Activated CD8-positive, alpha-beta T cell treated with anti-CD3 and anti-CD28 coated beads for 36 hours (primary cell): ENCODE data around the gene LNPEP. TPM values are rescaled to one million over a fixed set of nuclear protein-coding genes. Genes with fewer than 3 reads are reported as not detected.

Experiments used
- ATAC-seq: fragments of 200-7000 bp; cut with Tn5 transposase; one replicate; pipeline ENCODE4 v1.10.0; 2021; ENCODE audit warnings: mild to moderate bottlenecking, moderate library complexity
- CTCF ChIA-PET: fragments of 350-600 bp; sonication (Branson Sonifier 250); formaldehyde crosslinking; loops from one replicate; lab custom pipeline; 2021; ENCODE audit warnings: antibody characterized with exemption; lab: Charles Lee
- POLR2A ChIA-PET: fragments of 350-600 bp; sonication (Branson Sonifier 250); formaldehyde crosslinking; loops from one replicate; lab custom pipeline; 2021; ENCODE audit warnings: antibody characterized with exemption; lab: Charles Lee
- DNase-seq: peaks from one replicate; pipeline ENCODE4 v3.0.0-alpha.2; 2020
- H3K27ac Mint-ChIP-seq: one replicate; pipeline ENCODE4 v1.8.0; 2021; ENCODE audit warnings: mild to moderate bottlenecking, mixed read lengths
- H3K27me3 Mint-ChIP-seq: one replicate; pipeline ENCODE4 v1.8.0; 2021; ENCODE audit warnings: mixed read lengths
- H3K36me3 Mint-ChIP-seq: one replicate; pipeline ENCODE4 v1.8.0; 2021; ENCODE audit warnings: low read depth, mixed read lengths
- H3K4me1 Mint-ChIP-seq: one replicate; pipeline ENCODE4 v1.8.0; 2021; ENCODE audit warnings: low read depth, mixed read lengths
- H3K4me3 Mint-ChIP-seq: one replicate; pipeline ENCODE4 v1.8.0; 2021; ENCODE audit warnings: mild to moderate bottlenecking, moderate library complexity, mixed read lengths
- H3K9me3 Mint-ChIP-seq: one replicate; pipeline ENCODE4 v1.8.0; 2021; ENCODE audit warnings: mixed read lengths
- intact Hi-C: fragments of 100-400 bp; cut with micrococcal nuclease; formaldehyde crosslinking; loops from one replicate; pipeline ENCODE4 v1.10.0; 2022
- total RNA-seq, 2 experiments: library from RNA; stranded (reverse); gene quantifications; one replicate each; pipeline ENCODE4 v1.2.3, GENCODE V29; 2021
- TF ChIP-seq, protein P1 (sequence below): fragments of 200-600 bp; IDR thresholded peaks from one replicate; pipeline ENCODE4 v1.8.0; 2022; ENCODE audit warnings: antibody characterized with exemption, mild to moderate bottlenecking

The LNPEP gene
- total RNA-seq, 2 experiments from 2014 or later = 51.2 to 53.7 TPM

DNA sequence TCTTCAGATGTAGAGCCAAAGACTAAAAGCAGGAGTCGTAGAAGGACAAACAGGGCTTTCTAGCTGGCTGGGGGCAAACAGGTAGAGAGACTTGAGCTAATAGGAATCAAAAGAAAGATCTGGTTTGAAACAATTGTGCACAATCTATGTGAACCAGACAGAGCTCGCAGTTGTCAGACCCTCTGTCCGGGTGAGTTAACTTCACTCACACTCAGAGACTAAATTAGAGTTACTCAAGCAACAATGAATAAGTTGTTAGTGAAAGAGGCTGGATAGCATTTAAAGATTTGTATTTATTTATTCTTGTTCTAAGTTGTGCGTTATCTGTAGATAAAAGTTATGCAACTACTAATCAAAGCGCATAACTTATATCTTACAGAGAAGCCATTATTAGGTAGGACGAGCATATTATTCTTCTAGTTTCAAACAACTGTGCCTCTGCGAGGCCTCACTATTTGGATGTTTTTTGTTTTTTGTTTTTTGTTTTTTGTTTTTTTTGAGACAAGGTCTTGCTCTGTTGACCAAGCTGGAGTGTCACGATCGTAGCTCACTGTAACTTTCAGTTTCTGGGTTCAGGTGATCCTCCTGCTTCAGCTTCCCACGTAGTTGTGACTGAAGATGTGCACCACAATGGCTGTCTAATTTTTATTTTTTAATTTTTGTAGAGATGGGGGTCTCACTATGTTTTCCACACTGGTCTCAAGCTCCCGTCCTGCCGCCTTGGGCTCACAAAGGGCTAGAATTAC is 13.2 kb upstream of the LNPEP start:
- ATAC-seq (no peak), DNase-seq (no peak)
- Mint-ChIP-seq H3K4me3 (no peak overlapping the region), H3K27me3 (no peaks in the 10 kb centered on the region), H3K27ac (peak overlapping the region; percentile 11), H3K9me3 (no peaks in the 10 kb centered on the region), H3K36me3 (peaks cover 26% of the 10 kb centered on the region), H3K4me1 (peaks cover 62% of the 10 kb centered on the region)
- CTCF ChIA-PET = interaction anchor here (2.1 kb wide), 1 partner anchor 54 kb away, joined by 10 read pairs; no protein-coding TSS in a partner anchor
- intact Hi-C loops = no loop called here
- POLR2A ChIA-PET = interaction anchor here (1.0 to 1.1 kb wide), 2 partner anchors 26 to 29 kb away, joined by 3 read pairs; no protein-coding TSS in a partner anchor
- TF ChIP-seq, protein P1, sequence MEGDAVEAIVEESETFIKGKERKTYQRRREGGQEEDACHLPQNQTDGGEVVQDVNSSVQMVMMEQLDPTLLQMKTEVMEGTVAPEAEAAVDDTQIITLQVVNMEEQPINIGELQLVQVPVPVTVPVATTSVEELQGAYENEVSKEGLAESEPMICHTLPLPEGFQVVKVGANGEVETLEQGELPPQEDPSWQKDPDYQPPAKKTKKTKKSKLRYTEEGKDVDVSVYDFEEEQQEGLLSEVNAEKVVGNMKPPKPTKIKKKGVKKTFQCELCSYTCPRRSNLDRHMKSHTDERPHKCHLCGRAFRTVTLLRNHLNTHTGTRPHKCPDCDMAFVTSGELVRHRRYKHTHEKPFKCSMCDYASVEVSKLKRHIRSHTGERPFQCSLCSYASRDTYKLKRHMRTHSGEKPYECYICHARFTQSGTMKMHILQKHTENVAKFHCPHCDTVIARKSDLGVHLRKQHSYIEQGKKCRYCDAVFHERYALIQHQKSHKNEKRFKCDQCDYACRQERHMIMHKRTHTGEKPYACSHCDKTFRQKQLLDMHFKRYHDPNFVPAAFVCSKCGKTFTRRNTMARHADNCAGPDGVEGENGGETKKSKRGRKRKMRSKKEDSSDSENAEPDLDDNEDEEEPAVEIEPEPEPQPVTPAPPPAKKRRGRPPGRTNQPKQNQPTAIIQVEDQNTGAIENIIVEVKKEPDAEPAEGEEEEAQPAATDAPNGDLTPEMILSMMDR = no peak

DNA sequence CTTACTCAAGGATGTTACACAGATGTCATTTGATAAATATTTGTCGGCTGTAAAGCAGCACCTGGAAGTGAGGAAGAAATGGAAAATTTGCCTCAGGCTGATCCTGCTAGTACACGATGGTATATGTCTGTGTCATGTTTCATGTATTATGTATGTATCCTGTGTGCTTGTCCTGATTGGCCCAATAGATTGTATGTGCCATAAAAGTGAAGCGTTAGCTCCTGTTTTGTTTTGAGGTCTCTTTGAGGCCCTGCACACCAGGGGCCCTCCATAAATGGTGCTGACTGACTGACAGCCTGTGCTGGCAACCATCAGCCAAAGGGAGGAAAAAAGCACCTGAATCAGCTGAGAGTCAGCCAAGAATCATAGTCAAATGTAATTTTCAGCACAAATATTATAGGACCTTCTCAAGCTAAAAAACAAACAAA is 11.8 kb upstream of the LNPEP start:
- ChIA-PET POLR2A (interaction anchor here (0.6 to 1.2 kb wide), 5 partner anchors 9 to 48 kb away, joined by 3 to 4 read pairs (median 3); partner anchors contain the start of gene ERAP2), CTCF (interaction anchor here (0.6 to 2.1 kb wide), 6 partner anchors 33 to 252 kb away, joined by 3 to 10 read pairs (median 3); partner anchors contain the start of gene LIX1)
- intact Hi-C loops = no loop called here
- H3K4me1 Mint-ChIP-seq = peaks cover 61% of the 10 kb centered on the region
- no peak overlapping the region for H3K4me3 Mint-ChIP-seq
- H3K27me3 Mint-ChIP-seq = no peaks in the 10 kb centered on the region
- H3K27ac Mint-ChIP-seq = peak overlapping the region; percentile 83
- DNase-seq (peak; percentile 41), ATAC-seq (peak; percentile 68)
- peaks cover 21% of the 10 kb centered on the region for H3K36me3 Mint-ChIP-seq
- no peaks in the 10 kb centered on the region for H3K9me3 Mint-ChIP-seq
- TF ChIP-seq, protein P1 = no peak

DNA sequence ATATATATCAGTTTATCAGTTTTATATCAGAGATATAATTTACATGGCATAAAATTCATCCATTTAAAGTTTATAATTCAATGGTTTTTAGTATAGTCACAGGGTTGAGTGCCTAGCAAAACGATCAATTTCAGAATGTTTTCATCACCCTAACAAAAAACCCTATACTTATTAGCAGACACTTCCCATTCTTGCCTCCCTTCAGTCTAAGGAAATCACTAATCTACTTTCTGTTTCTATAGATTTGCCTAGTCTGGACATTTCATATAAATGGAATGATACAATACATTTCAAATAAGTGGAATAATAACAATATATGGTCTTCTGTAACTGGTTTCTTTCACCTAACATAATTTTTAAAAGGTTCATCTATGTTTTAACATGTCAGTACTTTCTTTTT is 9.6 kb upstream of the LNPEP start:
- Mint-ChIP-seq H3K36me3 (peaks cover 17% of the 10 kb centered on the region), H3K27ac (no peak overlapping the region), H3K9me3 (no peaks in the 10 kb centered on the region), H3K4me3 (no peak overlapping the region), H3K27me3 (no peaks in the 10 kb centered on the region), H3K4me1 (peaks cover 59% of the 10 kb centered on the region)
- intact Hi-C loops = no loop called here
- ATAC-seq (no peak), DNase-seq (no peak)
- POLR2A ChIA-PET = no interaction called here
- CTCF ChIA-PET = no interaction called here
- TF ChIP-seq, protein P1 = no peak

DNA sequence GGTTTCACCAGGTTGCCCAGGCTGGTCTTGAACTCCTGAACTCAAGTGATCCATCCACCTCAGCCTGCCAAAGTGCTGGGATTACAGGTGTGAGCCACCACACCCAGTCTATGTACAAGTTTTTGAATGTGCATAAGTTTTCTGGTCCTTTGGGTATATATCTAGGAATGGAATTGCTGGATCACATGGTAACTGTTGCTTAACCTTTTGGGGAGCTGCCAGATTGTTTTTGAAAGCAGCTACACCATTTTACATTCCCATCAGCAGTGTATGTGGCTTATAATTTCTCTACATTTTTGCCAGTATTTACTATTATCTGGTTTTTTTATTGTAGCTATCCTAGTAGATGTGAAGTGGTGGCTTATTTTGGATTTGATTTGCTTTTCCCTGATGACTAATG is 8.9 kb upstream of the LNPEP start:
- POLR2A ChIA-PET = no interaction called here
- Mint-ChIP-seq H3K27ac (no peak overlapping the region), H3K4me1 (peaks cover 61% of the 10 kb centered on the region), H3K4me3 (no peak overlapping the region), H3K27me3 (no peaks in the 10 kb centered on the region), H3K36me3 (peaks cover 17% of the 10 kb centered on the region), H3K9me3 (no peaks in the 10 kb centered on the region)
- CTCF ChIA-PET = no interaction called here
- no peak for ATAC-seq
- DNase-seq = no peak
- intact Hi-C loops = no loop called here
- TF ChIP-seq, protein P1 = no peak
